Measurements from ENCODE around the gene EMILIN2.

EMILIN2 gene

DNA sequence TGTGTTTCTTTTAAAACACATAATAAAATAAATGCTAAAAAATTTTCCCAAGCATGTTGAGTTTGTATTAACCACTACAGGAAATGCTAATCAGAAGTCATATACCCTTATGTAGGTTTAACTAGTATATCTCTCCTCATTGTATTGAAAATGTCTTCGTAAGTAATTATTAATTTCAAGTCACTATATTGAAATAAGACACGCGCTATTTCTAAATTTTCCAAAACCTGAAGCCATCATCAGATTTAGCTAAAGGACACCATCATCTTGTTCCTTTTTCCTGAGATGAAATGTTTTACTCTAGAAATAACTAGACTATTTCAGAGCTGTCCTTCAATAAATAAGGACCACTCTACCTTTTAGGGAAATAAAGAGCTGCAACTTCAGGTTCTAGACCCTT lies 87.2 kb downstream of the EMILIN2 start:
- H3K4me3 ChIP-seq (ENCODE audit: low read depth, low read length): no peak overlapping the region
- TF ChIP-seq, protein P1, sequence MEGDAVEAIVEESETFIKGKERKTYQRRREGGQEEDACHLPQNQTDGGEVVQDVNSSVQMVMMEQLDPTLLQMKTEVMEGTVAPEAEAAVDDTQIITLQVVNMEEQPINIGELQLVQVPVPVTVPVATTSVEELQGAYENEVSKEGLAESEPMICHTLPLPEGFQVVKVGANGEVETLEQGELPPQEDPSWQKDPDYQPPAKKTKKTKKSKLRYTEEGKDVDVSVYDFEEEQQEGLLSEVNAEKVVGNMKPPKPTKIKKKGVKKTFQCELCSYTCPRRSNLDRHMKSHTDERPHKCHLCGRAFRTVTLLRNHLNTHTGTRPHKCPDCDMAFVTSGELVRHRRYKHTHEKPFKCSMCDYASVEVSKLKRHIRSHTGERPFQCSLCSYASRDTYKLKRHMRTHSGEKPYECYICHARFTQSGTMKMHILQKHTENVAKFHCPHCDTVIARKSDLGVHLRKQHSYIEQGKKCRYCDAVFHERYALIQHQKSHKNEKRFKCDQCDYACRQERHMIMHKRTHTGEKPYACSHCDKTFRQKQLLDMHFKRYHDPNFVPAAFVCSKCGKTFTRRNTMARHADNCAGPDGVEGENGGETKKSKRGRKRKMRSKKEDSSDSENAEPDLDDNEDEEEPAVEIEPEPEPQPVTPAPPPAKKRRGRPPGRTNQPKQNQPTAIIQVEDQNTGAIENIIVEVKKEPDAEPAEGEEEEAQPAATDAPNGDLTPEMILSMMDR (IDR thresholded peaks at IDR 0.05; ENCODE audit: low read depth, low read length): no peak
- no peak for DNase-seq (ENCODE audit: low read depth, low spot score)
- in situ Hi-C loops (cut with HindIII; ENCODE audit: low sequenced_read_pairs): no loop called here

DNA sequence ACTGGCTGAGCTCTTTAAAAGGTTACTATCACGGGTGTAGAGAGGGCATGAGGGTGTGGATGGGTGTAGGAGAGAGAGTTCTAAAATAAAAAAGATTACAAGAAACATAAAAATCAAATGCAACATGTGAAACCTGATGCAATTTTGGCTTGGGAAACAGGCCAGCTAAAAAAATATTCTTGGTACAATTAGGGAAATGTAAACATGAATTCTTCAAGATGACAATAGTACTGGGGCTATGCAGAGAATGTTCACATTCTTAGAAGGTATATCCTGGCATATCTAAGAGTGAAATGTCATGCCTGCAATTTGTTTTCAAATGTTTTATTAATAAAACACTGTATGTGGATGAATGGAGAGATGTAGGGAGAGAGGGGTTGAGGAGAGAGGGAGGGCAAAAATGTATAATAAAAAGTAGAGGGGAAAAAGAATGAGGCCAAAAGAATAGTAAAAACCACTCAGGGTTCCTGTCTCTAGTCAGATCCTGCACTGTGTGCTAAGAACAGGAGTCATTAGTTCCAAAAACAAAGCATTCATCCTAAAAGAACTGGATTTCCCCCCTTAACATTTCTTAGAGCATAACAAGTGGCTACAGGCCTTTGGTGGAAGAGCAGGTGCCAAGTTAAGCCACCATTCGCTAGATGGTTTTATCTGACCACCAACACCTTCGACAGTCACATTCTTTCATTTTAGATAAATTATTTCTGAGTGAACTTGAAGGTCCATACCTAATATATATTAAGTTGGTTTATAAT lies 88.8 kb downstream of the EMILIN2 start:
- H3K4me3 ChIP-seq (ENCODE audit: low read depth, low read length): no peak overlapping the region
- TF ChIP-seq, protein P1 (IDR thresholded peaks at IDR 0.05; ENCODE audit: low read depth, low read length): no peak
- in situ Hi-C loops (cut with HindIII; ENCODE audit: low sequenced_read_pairs): no loop called here
- no peak for DNase-seq (ENCODE audit: low read depth, low spot score)

DNA sequence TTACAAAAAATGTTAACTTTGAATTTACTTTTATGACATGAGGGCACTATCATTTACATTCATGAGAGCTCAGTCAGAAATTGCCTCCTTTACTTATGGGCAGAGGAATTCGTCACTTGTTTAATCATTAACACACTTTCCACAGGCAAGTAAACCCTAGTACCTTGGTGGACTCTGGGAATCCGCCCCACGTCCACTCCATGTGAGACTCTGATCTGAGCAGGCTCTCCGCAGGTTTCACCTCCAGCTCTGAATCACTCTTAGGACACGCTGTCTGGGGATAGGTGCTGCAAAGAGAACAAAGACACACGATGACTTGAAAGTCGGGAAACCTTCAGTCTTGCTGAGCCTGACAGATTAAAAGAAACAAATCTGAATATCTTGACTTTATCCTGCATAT lies 92.5 kb downstream of the EMILIN2 start:
- H3K4me3 ChIP-seq (ENCODE audit: low read depth, low read length): no peak overlapping the region
- in situ Hi-C loops (cut with HindIII; ENCODE audit: low sequenced_read_pairs): no loop called here
- no peak for DNase-seq (ENCODE audit: low read depth, low spot score)
- TF ChIP-seq, protein P1 (IDR thresholded peaks at IDR 0.05; ENCODE audit: low read depth, low read length): no peak

DNA sequence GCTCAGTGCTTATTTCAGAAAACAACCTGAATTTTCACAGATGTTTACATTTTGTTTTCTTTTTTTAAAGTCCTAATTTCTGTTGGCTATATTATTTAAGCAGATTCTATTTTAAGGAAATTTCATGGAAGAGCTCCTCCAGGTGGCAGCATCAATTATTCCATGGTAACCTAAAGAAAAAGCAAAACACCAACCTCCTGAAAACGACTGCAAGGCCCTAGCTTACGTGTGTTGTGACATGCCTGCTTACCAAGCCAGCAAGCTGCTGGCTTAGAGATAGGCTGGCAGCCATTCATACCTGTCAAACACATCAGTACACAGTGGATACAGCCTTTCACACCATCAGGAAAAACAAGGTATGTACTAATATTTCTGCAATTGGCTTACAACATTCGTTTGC lies 101.2 kb downstream of the EMILIN2 start:
- peak; percentile 66 for DNase-seq (ENCODE audit: low read depth, low spot score)
- in situ Hi-C loops (cut with HindIII; ENCODE audit: low sequenced_read_pairs): no loop called here
- TF ChIP-seq, protein P1 (IDR thresholded peaks at IDR 0.05; ENCODE audit: low read depth, low read length): peak; percentile 50
- H3K4me3 ChIP-seq (ENCODE audit: low read depth, low read length): no peak overlapping the region

DNA sequence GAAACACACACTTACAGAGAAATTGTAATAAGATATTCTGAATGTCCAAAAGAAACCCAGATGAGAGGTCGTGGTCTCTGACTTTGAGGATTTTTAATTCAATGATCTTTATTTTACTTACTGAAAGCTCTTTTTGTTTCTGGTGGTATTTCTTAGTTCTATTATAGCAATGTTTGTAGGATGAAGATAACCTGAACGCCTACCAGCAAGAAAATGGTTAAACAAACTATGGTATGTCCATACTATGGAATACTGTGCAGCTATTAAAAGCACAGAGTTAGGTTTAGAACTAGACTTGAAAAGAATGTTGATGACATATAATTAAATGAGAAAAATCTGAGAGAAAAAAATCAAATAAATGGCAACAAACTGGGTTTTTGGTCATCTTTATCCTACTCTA lies 105.8 kb downstream of the EMILIN2 start:
- in situ Hi-C loops (cut with HindIII; ENCODE audit: low sequenced_read_pairs): no loop called here
- no peak overlapping the region for H3K4me3 ChIP-seq (ENCODE audit: low read depth, low read length)
- no peak for DNase-seq (ENCODE audit: low read depth, low spot score)
- TF ChIP-seq, protein P1 (IDR thresholded peaks at IDR 0.05; ENCODE audit: low read depth, low read length): no peak

DNA sequence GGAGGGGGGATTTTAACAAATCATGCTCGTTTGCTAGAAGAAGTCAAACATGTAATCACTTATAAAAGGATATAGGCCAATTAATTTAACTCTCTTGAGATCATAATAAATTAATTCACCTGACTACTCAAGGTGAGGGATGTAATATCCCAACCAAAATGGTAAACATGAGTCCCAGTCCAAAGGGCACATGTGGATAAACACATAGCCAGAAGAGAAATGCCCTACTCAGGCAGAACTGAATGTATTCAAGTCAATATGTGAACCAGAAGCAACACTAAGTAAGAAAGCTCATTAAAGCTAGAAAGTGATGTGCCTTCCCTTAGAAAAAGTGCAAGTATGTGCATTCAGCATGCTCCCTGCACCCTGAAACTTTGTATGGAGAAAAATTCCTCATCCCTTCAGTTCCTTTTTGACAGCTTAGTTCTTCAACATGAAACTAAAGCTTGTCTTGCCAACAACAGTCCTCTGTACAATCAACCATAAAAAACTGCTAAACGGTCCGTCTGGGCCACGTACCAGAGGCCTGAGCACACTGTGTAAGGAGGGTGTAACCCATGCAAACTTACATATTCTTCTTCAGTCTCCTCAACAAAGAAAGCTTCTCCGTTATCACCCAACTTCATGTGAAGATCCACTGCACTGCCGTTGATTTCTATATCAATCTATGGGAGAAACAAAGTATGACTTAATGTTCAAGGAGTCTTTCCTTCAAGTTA lies 107.3 kb downstream of the EMILIN2 start:
- H3K4me3 ChIP-seq (ENCODE audit: low read depth, low read length): no peak overlapping the region
- in situ Hi-C loops (cut with HindIII; ENCODE audit: low sequenced_read_pairs): no loop called here
- no peak for DNase-seq (ENCODE audit: low read depth, low spot score)
- TF ChIP-seq, protein P1 (IDR thresholded peaks at IDR 0.05; ENCODE audit: low read depth, low read length): no peak
